ENCODE measurements around the gene TEP1. TPM values are rescaled to one million over a fixed set of nuclear protein-coding genes. Genes with fewer than 3 reads are reported as not detected.
"Not testable (repeated sequence)": the region's sequence is repeated elsewhere in the genome, so short reads cannot be mapped to it uniquely, and the experiment has no call there.

TEP1 gene
- total RNA-seq, 4 donors from 2014 or later, result 72.2 to 216 (median 79.9) TPM

DNA sequence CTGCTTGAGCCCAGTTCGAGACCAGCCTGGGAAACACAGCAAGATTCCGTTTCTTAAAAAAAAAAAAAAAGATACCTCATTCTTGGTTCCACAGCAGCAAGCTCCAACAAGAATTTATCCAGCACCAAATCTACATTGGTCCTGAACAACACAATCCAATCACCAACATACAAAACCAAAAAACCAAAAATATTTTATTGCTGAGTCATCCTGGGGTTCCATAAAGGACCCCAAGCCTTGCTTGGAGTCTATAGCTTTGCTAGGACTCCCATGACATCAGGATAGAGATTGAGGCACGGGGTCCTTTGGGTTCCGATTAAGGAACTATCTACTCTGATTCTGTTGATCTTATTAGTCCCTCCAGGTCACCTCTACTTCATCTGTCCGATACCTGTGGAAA lies 33.6 kb upstream of the TEP1 start:
- H3K4me1 ChIP-seq, result no peaks in the 10 kb centered on the region
- H3K4me3 ChIP-seq, result no peak overlapping the region
- no peaks in the 10 kb centered on the region for H3K27me3 ChIP-seq
- peaks cover 0 to 52% (median 23%) of the 10 kb centered on the region in 4 donors for H3K36me3 ChIP-seq
- intact Hi-C loops (cut with DNase I; ENCODE audit: low total_unique reads), result no loop called here
- DNase-seq, result no peak
- H3K9me3 ChIP-seq, result no peaks in the 10 kb centered on the region
- in situ Hi-C loops (cut with MboI; ENCODE audit: low pct_ligation_motif_present in 1 of 4, low pct_unique_long_range_greater_than_20kb in 1 of 4, low sequenced_read_pairs in 3 of 4), result no loop called here
- 94 to 100% methylated on average over 1 to 5 of the region's 5 CpGs for WGBS, 2 donors (ENCODE audit: low coverage in 1 of 2)
- TF ChIP-seq POLR2AphosphoS5 (IDR thresholded peaks at IDR 0.05) (no peak), EP300 (IDR thresholded peaks at IDR 0.05; ENCODE audit: low read depth) (no peak), POLR2A (IDR thresholded peaks at IDR 0.05) (no peak)
- TF ChIP-seq, protein P1, sequence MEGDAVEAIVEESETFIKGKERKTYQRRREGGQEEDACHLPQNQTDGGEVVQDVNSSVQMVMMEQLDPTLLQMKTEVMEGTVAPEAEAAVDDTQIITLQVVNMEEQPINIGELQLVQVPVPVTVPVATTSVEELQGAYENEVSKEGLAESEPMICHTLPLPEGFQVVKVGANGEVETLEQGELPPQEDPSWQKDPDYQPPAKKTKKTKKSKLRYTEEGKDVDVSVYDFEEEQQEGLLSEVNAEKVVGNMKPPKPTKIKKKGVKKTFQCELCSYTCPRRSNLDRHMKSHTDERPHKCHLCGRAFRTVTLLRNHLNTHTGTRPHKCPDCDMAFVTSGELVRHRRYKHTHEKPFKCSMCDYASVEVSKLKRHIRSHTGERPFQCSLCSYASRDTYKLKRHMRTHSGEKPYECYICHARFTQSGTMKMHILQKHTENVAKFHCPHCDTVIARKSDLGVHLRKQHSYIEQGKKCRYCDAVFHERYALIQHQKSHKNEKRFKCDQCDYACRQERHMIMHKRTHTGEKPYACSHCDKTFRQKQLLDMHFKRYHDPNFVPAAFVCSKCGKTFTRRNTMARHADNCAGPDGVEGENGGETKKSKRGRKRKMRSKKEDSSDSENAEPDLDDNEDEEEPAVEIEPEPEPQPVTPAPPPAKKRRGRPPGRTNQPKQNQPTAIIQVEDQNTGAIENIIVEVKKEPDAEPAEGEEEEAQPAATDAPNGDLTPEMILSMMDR (IDR thresholded peaks at IDR 0.05), result no peak
- no peak overlapping the region for H3K27ac ChIP-seq

DNA sequence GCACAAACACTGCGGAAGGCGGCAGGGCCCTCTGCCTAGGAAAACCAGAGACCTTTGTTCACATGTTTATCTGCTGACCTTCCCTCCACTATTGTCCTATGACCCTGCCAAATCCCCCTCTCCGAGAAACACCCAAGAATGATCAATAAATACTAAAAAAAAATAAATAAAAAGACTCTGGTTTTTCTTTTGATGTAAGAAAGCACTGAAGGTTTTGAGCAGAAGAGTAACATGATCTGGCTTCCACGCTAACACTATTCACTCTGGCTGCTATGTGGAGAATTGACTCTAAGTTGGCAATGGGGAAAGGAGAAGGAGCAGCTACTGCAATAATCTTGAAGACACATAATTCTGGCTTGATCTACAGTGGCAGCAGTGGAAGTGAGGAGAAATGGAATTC lies 30.3 kb upstream of the TEP1 start:
- DNase-seq; intact Hi-C loops (cut with DNase I; ENCODE audit: low total_unique reads); H3K27ac ChIP-seq; H3K4me1 ChIP-seq; H3K27me3 ChIP-seq; H3K4me3 ChIP-seq; in situ Hi-C loops (cut with MboI; ENCODE audit: low pct_ligation_motif_present in 1 of 4, low pct_unique_long_range_greater_than_20kb in 1 of 4, low sequenced_read_pairs in 3 of 4); H3K9me3 ChIP-seq: not testable (repeated sequence)
- 90 to 100% methylated on average over 1 to 2 of the region's 4 CpGs for WGBS, 2 donors (ENCODE audit: low coverage in 1 of 2)
- peaks cover 0 to 29% (median 11%) of the 10 kb centered on the region in 4 donors for H3K36me3 ChIP-seq

DNA sequence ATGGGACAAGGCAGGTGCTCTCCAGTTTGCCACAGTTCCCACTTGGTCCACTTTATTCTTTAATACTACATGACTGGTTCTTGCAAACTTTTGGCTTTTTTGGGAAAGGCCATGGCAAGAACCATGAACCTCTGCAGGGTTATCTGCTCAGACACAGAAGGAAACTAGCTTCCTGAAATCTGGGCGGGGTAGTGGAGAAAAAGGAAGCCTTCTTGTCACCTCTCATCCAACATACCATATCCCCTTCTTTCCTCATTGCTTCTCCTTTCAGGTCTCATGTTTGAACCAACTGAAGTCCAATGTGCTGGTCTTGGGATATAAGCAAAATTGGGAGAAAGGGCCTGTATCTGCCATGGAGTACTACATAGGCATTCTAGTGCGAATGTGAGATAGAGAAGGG lies 28.2 kb upstream of the TEP1 start:
- in situ Hi-C loops (cut with MboI; ENCODE audit: low pct_ligation_motif_present in 1 of 4, low pct_unique_long_range_greater_than_20kb in 1 of 4, low sequenced_read_pairs in 3 of 4), result no loop called here
- H3K4me1 ChIP-seq, result no peaks in the 10 kb centered on the region
- no peaks in the 10 kb centered on the region for H3K27me3 ChIP-seq
- H3K4me3 ChIP-seq, result no peak overlapping the region
- no peak overlapping the region for H3K27ac ChIP-seq
- H3K9me3 ChIP-seq, result no peaks in the 10 kb centered on the region
- peaks cover 0 to 7% (median 0%) of the 10 kb centered on the region in 4 donors for H3K36me3 ChIP-seq
- intact Hi-C loops (cut with DNase I; ENCODE audit: low total_unique reads), result no loop called here
- no peak for DNase-seq
- TF ChIP-seq EP300 (IDR thresholded peaks at IDR 0.05; ENCODE audit: low read depth) (no peak), POLR2AphosphoS5 (IDR thresholded peaks at IDR 0.05) (no peak)
- WGBS, 2 donors (ENCODE audit: low coverage in 1 of 2), result 95% methylated on average over 2 of the region's 2 CpGs; no CpG with 5 or more reads in 1 of the 2 donors

DNA sequence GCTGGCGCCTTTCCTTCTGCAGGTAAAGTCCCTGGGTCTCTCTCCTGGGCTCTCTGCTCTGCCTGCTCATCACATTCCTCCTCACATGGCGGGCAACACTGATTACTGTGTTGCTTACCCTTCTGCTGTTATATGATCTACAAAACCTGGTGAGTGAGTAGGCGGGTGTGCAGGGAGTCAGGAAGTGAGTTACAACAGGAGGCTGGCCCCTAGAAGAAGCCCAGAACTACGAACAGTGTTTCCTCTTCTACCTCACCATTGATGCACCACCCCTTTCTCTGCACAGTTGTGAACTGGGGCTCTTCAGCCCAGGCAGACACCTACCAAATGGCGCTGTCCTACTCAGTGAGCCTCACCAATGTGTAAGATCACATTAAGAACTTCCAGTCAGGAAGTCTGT lies 27.6 kb upstream of the TEP1 start:
- Histone ChIP-seq H3K4me3 (no peak overlapping the region), H3K27me3 (no peaks in the 10 kb centered on the region), H3K27ac (no peak overlapping the region), H3K9me3 (no peaks in the 10 kb centered on the region), H3K36me3 (peaks cover 0 to under 1% (median 0%) of the 10 kb centered on the region in 4 donors), H3K4me1 (no peaks in the 10 kb centered on the region)
- no peak for DNase-seq
- in situ Hi-C loops (cut with MboI; ENCODE audit: low pct_ligation_motif_present in 1 of 4, low pct_unique_long_range_greater_than_20kb in 1 of 4, low sequenced_read_pairs in 3 of 4), result no loop called here
- intact Hi-C loops (cut with DNase I; ENCODE audit: low total_unique reads), result no loop called here
- WGBS, 2 donors (ENCODE audit: low coverage in 1 of 2), result 46 to 69% methylated on average over 3 to 5 of the region's 5 CpGs
- TF ChIP-seq POLR2AphosphoS5 (IDR thresholded peaks at IDR 0.05) (no peak), POLR2A (IDR thresholded peaks at IDR 0.05) (no peak), EP300 (IDR thresholded peaks at IDR 0.05; ENCODE audit: low read depth) (no peak)
- TF ChIP-seq, protein P1 (IDR thresholded peaks at IDR 0.05), result no peak

DNA sequence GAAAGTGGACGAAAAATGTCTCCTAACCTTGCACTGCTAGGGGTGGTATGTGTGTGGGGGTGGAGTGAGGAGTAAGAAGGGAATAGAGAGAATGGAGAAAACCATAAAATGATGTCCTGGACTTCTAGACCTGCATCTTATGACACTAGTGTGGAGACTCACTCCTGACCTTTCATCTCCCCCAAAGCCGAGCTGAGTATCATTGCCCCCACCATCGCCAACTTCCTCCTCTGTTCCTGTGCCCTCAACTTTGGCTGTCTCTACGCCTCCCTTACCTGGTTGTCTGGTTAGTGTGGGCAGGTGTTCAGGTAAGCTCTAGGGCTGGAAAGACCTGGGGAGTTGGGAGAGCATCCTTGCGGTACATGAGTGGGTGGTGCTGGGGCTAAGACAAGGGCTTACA lies 27.2 kb upstream of the TEP1 start:
- no peak overlapping the region for H3K27ac ChIP-seq
- 89% methylated on average over 5 of the region's 5 CpGs; no CpG with 5 or more reads in 1 of the 2 donors for WGBS, 2 donors (ENCODE audit: low coverage in 1 of 2)
- H3K4me1 ChIP-seq, result no peaks in the 10 kb centered on the region
- H3K36me3 ChIP-seq, result no peaks in the 10 kb centered on the region
- H3K27me3 ChIP-seq, result no peaks in the 10 kb centered on the region
- in situ Hi-C loops (cut with MboI; ENCODE audit: low pct_ligation_motif_present in 1 of 4, low pct_unique_long_range_greater_than_20kb in 1 of 4, low sequenced_read_pairs in 3 of 4), result no loop called here
- no peaks in the 10 kb centered on the region for H3K9me3 ChIP-seq
- no peak overlapping the region for H3K4me3 ChIP-seq
- TF ChIP-seq, protein P1 (IDR thresholded peaks at IDR 0.05), result no peak
- TF ChIP-seq EP300 (IDR thresholded peaks at IDR 0.05; ENCODE audit: low read depth) (no peak), POLR2AphosphoS5 (IDR thresholded peaks at IDR 0.05) (no peak), POLR2A (IDR thresholded peaks at IDR 0.05) (no peak)
- intact Hi-C loops (cut with DNase I; ENCODE audit: low total_unique reads), result no loop called here
- DNase-seq, result no peak

Data from transverse colon (tissue), 4 donors.